Skin epidermis (tissue), 12 donors: Measurements from ENCODE around the gene PLCG2.
"Not testable (repeated sequence)": the region's sequence is repeated elsewhere in the genome, so short reads cannot be mapped to it uniquely, and the experiment has no call there.

Source experiments
- H3K27ac ChIP-seq, 21 experiments: fragments of 200-600 bp; sonication (generic) in 11 of 21; one replicate each; pipeline ENCODE4 v1.5.0; 2020; ENCODE audit warnings: mild to moderate bottlenecking in 3 of 21, inconsistent platforms in 2 of 21, moderate library complexity in 2 of 21
- H3K4me3 ChIP-seq, 7 experiments: fragments of 200-600 bp; sonication (generic) in 2 of 7; one replicate each; pipeline ENCODE4 v1.5.0; 2020; ENCODE audit warnings: inconsistent platforms in 2 of 7, mild to moderate bottlenecking in 2 of 7, moderate library complexity in 1 of 7

Gene PLCG2

DNA sequence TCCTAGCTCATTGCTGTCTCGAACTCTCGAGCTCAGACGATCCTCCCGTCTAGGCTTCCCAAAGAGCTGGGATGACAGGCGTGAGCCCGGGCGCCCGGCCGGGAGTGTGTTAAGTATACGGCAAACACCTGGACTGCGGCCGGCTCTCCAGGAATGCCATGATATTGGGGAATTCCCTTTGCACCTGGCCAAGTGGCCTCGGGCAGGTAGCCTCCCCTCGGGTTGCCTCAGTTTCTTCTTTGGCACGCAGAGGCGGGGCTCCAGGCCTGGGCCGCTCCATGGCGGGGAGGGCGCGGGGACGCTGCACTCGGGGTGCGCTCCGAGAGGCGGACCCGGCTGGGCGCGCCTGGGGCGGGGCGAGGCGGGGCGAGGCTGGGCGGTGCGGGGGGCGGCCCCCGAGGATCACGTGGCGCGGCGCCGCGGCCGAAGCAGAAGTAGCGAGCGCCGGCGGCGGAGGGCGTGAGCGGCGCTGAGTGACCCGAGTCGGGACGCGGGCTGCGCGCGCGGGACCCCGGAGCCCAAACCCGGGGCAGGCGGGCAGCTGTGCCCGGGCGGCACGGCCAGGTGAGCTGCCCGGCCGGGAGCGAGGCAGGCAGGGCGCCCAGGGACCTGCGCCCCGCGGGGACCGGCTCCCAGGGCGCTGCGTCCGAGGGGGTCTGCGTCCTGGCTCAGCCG, at the start of gene PLCG2:
Gene PLCG2, plus strand, starts transcription at position 431 of the 675 bp plus-strand sequence. CDS start 6,699 bp downstream, outside the sequence.
- peak within 1 kb of the TSS; percentile 62 to 93 (median 81) for H3K4me3 ChIP-seq

DNA sequence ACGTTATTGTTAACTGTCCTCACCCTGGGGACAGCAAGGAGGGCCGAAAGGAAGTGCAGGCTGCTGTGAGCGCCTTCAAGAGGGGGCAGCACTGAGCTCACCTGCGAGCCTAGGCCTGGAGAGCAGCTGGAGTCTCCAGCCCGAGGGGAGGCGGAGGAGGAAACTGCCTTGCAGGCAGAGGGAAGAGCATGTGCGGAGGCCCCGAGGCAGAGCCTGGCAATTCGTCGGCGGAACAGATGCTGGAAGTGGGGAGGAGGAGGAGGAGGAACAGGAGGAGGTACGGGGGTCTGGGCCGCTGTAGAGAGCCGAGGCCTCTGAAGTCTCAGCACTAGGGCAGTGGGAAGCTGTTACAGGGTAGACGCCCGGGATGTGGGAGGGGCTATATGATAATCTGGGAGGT, 49.6 kb upstream of the PLCG2 start:
- Histone ChIP-seq H3K4me3 (no peak overlapping the region), H3K27ac (peak overlapping the region in 2 of 21 experiments; percentile 4 to 23)

More for the DNA sequence above, at the start of gene PLCG2:
- H3K27ac ChIP-seq, result peak within 1 kb of the TSS; percentile 52 to 89 (median 79)

DNA sequence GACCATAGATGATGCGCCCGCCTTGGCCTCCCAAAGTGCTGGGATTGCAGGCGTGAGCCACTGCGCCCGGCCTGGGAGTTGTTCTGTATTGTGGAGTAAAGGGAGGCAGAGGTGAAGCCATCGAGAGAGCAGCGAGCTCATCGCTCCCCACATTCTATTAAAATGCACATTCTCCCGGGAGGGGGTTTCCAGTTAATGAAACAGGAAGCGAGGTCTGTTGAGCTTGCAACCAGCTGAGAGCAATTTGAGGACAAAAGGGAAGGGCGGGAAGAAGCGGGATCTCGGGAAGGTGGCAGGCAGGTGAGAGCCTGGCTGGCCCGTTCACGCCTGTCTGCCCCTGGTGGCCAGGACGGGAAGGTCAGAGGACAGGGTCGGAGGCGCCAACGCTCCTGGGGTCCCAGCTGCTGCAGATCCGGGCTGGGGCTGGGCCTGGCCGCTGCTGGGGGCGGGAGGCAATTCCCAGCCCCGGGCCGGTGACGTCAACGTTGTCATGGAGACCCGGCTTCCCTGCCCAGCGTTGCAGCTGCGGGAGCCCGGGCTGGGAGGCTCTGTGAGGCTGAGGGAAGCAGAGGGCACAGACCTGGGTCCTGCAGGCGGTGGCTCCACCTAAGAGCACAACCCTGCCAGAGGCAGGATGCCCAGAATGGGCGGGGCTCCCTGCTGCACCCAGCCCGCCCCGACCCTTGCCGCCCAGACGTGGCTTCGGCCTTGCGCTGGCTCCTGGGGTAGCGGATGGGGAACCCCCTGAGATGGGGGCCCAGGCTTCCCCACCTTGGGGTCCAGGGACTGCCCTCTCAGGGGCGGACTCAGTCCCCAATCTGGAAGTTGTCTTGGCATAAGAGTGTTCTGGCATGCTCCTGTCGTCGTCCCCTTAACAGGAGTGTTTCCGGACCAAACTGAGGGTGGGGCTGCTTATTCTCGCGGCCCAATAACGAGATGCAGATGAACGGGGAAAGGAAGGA, 48.7 kb upstream of the PLCG2 start:
- Histone ChIP-seq H3K27ac (peak overlapping the region in 20 of 21 experiments; percentile 4 to 85 (median 68)), H3K4me3 (peak overlapping the region; percentile 14 to 37 (median 25))

DNA sequence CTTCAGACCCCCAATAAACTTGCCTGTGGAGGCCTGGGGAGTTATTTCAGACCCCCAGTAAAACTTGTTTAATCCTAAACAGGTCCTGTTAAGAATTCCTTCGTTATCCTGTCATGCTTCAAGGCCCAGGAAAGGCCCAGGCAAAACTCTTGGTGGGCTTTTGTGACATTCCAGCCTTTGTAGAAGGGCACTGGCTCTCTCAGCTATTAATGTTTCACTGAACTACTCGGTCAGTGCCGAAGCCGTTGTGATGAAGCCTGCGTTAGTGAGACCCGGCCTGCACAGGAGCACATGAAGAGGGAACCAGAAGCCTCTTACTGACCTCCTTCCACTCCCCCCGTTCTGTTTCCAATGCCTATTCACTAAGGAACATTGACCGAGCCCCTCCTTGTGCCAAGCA, 47.4 kb upstream of the PLCG2 start:
- H3K4me3 ChIP-seq, result no peak overlapping the region
- peak overlapping the region in 3 of 21 experiments; percentile 7 to 85 (median 13) for H3K27ac ChIP-seq

GRCh38 chr16:81732699-81733098, 46.4 kb upstream of the PLCG2 start:
- Histone ChIP-seq H3K27ac (no peak overlapping the region), H3K4me3 (no peak overlapping the region)

DNA sequence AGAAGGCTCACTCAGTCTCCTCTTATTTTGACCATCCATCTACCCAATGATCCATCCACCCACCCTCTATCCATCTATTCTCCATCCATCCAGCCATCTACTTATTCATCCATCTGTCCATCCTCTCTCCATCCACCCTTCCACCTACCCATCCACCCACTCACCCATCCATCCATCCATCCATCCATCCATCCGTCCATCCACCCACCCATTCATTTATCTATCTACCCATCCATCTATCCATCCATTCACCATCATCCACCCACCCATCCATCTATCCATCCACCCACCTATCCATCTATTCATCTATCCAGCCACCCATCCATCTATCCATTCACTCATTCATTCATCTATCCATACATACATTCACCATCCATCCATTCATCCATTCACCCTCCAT, 45.8 kb upstream of the PLCG2 start:
- H3K27ac ChIP-seq, result no peak overlapping the region

DNA sequence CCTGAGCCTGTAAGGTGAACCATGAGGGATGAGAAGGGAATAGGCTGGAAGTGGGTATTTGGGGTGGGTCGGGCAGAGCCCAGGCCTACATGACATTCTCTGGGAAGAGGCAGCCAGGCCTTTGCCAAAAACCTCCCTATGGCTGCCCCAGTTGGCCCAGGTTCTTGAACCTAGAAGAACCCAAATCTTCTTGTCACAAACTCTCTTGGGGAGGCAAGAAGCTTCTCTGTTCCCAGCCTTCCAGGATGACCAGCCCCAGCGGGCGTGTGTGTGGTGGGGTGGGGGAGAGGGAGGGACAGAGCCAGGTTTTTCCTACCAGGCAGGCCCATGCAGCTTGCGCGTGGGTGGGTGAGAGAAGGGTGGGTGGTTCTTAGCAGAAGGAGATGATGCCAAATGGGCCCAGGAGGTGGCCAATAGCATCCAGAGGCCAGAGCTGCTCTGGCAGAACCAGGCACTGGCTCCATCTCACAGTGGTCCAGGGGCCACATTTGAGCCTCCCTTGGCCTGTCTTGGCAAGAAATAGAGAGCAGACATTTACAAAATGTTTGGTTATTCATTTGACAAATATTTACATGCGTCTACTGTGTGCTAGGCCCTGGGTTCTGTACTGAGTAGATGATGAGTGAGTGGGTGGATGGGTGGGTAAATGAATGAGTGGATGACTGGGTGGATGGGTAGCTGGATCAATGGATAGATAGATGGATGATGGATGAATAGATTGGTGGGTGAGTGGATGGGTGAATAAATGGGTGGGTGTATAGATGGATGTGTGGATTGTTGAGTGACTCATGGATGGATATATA, 44.3 kb upstream of the PLCG2 start:
- H3K27ac ChIP-seq, result no peak overlapping the region

More for the DNA sequence above, 45.8 kb upstream of the PLCG2 start:
- H3K4me3 ChIP-seq, result no peak overlapping the region

GRCh38 chr16:81737885-81738536, 41.1 kb upstream of the PLCG2 start:
- peak overlapping the region in 12 of 21 experiments; percentile 17 to 73 (median 50) for H3K27ac ChIP-seq
- peak overlapping the region in 4 of 7 experiments; percentile 3 to 26 (median 10) for H3K4me3 ChIP-seq

More for the DNA sequence above, 44.3 kb upstream of the PLCG2 start:
- no peak overlapping the region for H3K4me3 ChIP-seq

DNA sequence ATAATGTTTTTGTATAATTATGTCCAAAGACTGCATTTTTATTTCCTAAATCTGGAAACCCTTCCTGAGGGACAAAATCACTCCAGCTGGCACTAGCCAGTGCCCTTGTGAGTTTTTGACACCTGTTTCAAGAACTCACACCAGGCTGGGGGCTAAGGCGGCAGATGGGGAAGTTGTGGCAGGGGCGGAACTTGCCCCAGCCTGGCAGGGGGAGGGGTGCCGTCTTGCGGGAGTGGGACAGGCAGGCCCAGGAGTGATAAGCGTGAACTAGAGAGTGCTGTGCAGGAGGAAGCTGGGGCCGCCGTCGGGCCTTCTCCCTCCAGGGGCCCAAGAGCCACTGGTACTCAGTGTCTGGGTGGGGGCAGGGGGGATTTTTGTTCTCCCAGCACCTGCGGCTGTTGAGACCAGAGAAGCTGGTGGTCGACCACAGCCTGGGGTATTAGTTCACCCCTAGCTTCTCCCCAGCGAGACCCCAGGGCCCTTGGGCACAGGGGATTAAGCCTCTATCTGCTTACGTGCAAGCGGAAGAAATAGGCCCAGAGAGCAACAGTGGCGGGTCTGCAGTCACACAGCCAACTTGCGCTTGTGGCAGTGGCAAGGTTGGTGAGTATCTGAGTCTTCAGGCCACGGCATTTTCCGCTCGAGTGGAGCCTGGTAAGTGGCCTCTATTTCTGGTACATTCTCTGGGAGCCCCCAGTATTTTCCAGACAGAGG, 40.2 kb upstream of the PLCG2 start:
- Histone ChIP-seq H3K27ac (peak overlapping the region in 5 of 21 experiments; percentile 4 to 73 (median 37)), H3K4me3 (no peak overlapping the region)

GRCh38 chr16:81739503-81739902, 39.6 kb upstream of the PLCG2 start:
- H3K27ac ChIP-seq, result peak overlapping the region in 3 of 21 experiments; percentile 37 to 51 (median 43)
- no peak overlapping the region for H3K4me3 ChIP-seq

DNA sequence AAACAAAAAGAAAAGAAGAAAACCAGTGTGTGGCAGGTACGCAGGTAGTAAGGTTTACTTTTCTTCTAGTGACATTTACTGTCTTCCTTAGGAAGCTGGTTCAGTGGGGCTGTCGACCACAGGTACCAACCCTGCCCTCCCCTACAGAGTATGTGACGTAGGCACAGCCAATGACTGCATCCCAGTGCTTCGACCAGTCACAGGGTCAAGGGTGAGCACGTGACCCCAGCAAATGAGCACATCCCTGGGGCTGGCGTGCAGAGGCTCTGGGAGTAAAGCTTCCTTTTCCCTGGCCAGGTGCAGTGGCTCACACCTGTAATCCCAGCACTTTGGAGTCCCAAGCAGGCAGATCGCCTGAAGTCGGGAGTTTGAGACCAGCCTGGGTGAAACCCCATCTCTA, 38.9 kb upstream of the PLCG2 start:
- no peak overlapping the region for H3K27ac ChIP-seq
- no peak overlapping the region for H3K4me3 ChIP-seq

- not testable (repeated sequence) for H3K4me3 ChIP-seq, H3K27ac ChIP-seq
Measured at GRCh38 chr16:81741430-81741770, 37.7 kb upstream of the PLCG2 start.

GRCh38 chr16:81744385-81744784, 34.7 kb upstream of the PLCG2 start:
- Histone ChIP-seq H3K4me3 (no peak overlapping the region), H3K27ac (no peak overlapping the region)

DNA sequence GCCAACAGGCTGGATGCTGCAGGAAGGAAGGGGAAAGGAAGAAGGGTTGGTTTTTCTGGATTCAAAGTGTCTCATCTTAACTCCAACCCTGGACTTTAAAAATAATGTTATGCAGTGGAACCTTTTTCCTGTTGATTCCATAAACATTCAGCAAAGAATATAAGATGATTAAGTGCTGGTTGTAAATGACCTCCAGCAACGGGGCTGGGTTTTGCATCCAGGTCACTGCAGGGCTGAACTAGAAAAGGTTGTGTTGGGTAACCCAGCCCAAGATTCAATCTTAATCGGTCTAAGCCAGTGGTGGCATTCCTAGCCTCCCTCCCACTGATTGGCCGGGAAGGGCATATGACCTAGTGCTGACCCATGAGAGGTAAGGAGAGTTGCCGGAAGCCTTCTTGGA, 34.2 kb upstream of the PLCG2 start:
- Histone ChIP-seq H3K4me3 (no peak overlapping the region), H3K27ac (no peak overlapping the region)

GRCh38 chr16:81745704-81746558, 33.2 kb upstream of the PLCG2 start:
- peak overlapping the region; percentile 15 to 35 (median 27) for H3K4me3 ChIP-seq
- peak overlapping the region in 12 of 21 experiments; percentile 8 to 71 (median 58) for H3K27ac ChIP-seq

GRCh38 chr16:81746566-81746965, 32.5 kb upstream of the PLCG2 start:
- Histone ChIP-seq H3K27ac (peak overlapping the region in 2 of 21 experiments; percentile 60 to 70), H3K4me3 (peak overlapping the region; percentile 15 to 35 (median 27))

GRCh38 chr16:81748476-81749198, 30.5 kb upstream of the PLCG2 start:
- no peak overlapping the region for H3K27ac ChIP-seq

More at GRCh38 chr16:81748476-81749198, 30.5 kb upstream of the PLCG2 start:
- H3K4me3 ChIP-seq, result no peak overlapping the region
